K562 (cell line): Measurements from ENCODE around the gene SPTAN1. TPM values are rescaled to one million over a fixed set of nuclear protein-coding genes. Genes with fewer than 3 reads are reported as not detected.

Source experiments
- CHCHD3 ChIP-seq: fragments of 250-450 bp; sonication (Bioruptor Pico); IDR thresholded peaks from 2 replicates; pipeline ENCODE4 v2.1.2; 2022; ENCODE audit warnings: mild to moderate bottlenecking
- FOXP1 ChIP-seq: sonication (generic); formaldehyde crosslinking; IDR thresholded peaks from 2 replicates; pipeline ENCODE4 v1.8.0; 2022; ENCODE audit warnings: mild to moderate bottlenecking, missing genetic modification reagents
- KDM1A ChIP-seq, 2 experiments: fragments of 450-650 bp; IDR thresholded peaks; 2 replicates each; pipeline ENCODE4 v1.6.1; 2016; ENCODE audit warnings: mild to moderate bottlenecking in 2 of 2
- LARP7 ChIP-seq: fragments of 450-650 bp; IDR thresholded peaks from 2 replicates; pipeline ENCODE4 v1.6.1; 2016
- PPARD ChIP-seq: fragments of 250-450 bp; sonication (Bioruptor Pico); IDR thresholded peaks from 2 replicates; pipeline ENCODE4 v1.8.0; 2022; ENCODE audit warnings: inconsistent platforms, mild to moderate bottlenecking, moderate library complexity
- RUNX1 ChIP-seq: sonication (generic); IDR thresholded peaks from 2 replicates; pipeline ENCODE4 v1.6.1; 2016; ENCODE audit warnings: antibody characterized with exemption, low read depth
- TBP ChIP-seq: optimal IDR thresholded peaks from 2 replicates; pipeline ENCODE3; 2011; ENCODE audit warnings: low read depth, low read length, improper control_type of control experiment
- TEAD1 ChIP-seq, 2 experiments: fragments of 450-650 bp in 1 of 2; sonication (generic) in 1 of 2; formaldehyde crosslinking; IDR thresholded peaks; 2 replicates each; pipeline versions ENCODE4 v1.4.0 to v1.8.0; 2020 to 2022; ENCODE audit warnings: mild to moderate bottlenecking in 2 of 2, missing genetic modification reagents in 1 of 2
- VEZF1 ChIP-seq: fragments of 200-800 bp; sonication (Bioruptor generic); IDR thresholded peaks from 2 replicates; pipeline ENCODE4 v1.6.1; 2017; ENCODE audit warnings: missing genetic modification characterization, missing compliant biosample characterization
- XRCC3 ChIP-seq: fragments of 450-650 bp; IDR thresholded peaks from 2 replicates; pipeline ENCODE4 v1.6.1; 2017; ENCODE audit warnings: mild to moderate bottlenecking, moderate library complexity
- ZC3H4 ChIP-seq: sonication (generic); formaldehyde crosslinking; IDR thresholded peaks from 2 replicates; pipeline ENCODE4 v1.9.0; 2021; ENCODE audit warnings: missing genetic modification reagents, borderline replicate concordance
- ZFP30 ChIP-seq: fragments of 250-450 bp; sonication (Bioruptor Pico); IDR thresholded peaks from 2 replicates; pipeline ENCODE4 v1.8.0; 2022; ENCODE audit warnings: moderate library complexity, mild to moderate bottlenecking, inconsistent platforms, borderline replicate concordance
- ZNF507 ChIP-seq: conservative IDR thresholded peaks from 2 replicates; pipeline ENCODE4 v1.6.1; 2017; ENCODE audit warnings: missing genetic modification characterization, missing compliant biosample characterization
- ZNF518B ChIP-seq: fragments of 250-450 bp; sonication (Bioruptor Pico); IDR thresholded peaks from 2 replicates; pipeline ENCODE4 v1.5.0; 2021; ENCODE audit warnings: mild to moderate bottlenecking, moderate library complexity
- ZNF79 ChIP-seq: fragments of 250-450 bp; sonication (Bioruptor Pico); IDR thresholded peaks from 2 replicates; pipeline ENCODE4 v1.4.0; 2020; ENCODE audit warnings: low read depth, mild to moderate bottlenecking, moderate library complexity
- polyA plus RNA-seq, 8 experiments: library from polyadenylated mRNA; depleted of rRNA in 4 of 8; stranded (reverse) in 5 of 8; unstranded in 3 of 8; fragments of >200 nt; fragmentation: Nextera tagmentation in 2 of 8; fragmentation: Illumina TruSeq in 1 of 8; extraction: Ambion mirVana in 2 of 8; extraction: Trizol in 1 of 8; gene quantifications; 2 replicates each; pipeline versions ENCODE4 v1.2.1 to v1.2.3, GENCODE V29; 2011 to 2014; ENCODE audit warnings: inconsistent platforms in 1 of 8, missing spikeins in 1 of 8
- total RNA-seq, 7 experiments: library from RNA; depleted of rRNA in 6 of 7; stranded (reverse); fragments of >200 nt in 6 of 7; fragmentation: Illumina TruSeq in 2 of 7; extraction: Trizol in 2 of 7; gene quantifications; 2 replicates each; pipeline versions ENCODE4 v1.2.1 to v1.2.3, GENCODE V29; 2011 to 2021; ENCODE audit warnings: low replicate concordance in 1 of 7
- TF ChIP-seq, protein P1 (sequence below): sonication (generic); formaldehyde crosslinking; IDR thresholded peaks from 2 replicates; pipeline ENCODE4 v1.8.0; 2023; ENCODE audit warnings: mild to moderate bottlenecking, missing genetic modification reagents
- TF ChIP-seq, protein P2 (sequence below): fragments of 450-650 bp; IDR thresholded peaks from 2 replicates; pipeline ENCODE4 v1.6.1; 2016; ENCODE audit warnings: antibody characterized with exemption

The SPTAN1 gene
- total and polyA plus RNA-seq, 9 of the 15 experiments (the other 6 are each of a cell fraction or from before 2014, with no cell fraction given), result 1.5 to 13.5 (median 6.8) TPM

- TF ChIP-seq ZFP30 (CRISPR knock-in tag) (no peak), CHCHD3 (no peak), XRCC3 (no peak), ZNF507 (tag) (no peak), FOXP1 (CRISPR knock-in tag) (no peak), VEZF1 (CRISPR knock-in tag) (peak; percentile 85), RUNX1 (no peak), PPARD (CRISPR knock-in tag) (no peak), ZNF79 (CRISPR knock-in tag) (no peak), ZNF518B (CRISPR knock-in tag) (no peak), KDM1A (IDR thresholded peaks at IDR 0.05) (no peak), ZC3H4 (CRISPR knock-in tag) (no peak), TBP (peak; percentile 94), LARP7 (no peak), TEAD1 (CRISPR knock-in tag; IDR thresholded peaks at IDR 0.05) (no peak)
- TF ChIP-seq, protein P1, sequence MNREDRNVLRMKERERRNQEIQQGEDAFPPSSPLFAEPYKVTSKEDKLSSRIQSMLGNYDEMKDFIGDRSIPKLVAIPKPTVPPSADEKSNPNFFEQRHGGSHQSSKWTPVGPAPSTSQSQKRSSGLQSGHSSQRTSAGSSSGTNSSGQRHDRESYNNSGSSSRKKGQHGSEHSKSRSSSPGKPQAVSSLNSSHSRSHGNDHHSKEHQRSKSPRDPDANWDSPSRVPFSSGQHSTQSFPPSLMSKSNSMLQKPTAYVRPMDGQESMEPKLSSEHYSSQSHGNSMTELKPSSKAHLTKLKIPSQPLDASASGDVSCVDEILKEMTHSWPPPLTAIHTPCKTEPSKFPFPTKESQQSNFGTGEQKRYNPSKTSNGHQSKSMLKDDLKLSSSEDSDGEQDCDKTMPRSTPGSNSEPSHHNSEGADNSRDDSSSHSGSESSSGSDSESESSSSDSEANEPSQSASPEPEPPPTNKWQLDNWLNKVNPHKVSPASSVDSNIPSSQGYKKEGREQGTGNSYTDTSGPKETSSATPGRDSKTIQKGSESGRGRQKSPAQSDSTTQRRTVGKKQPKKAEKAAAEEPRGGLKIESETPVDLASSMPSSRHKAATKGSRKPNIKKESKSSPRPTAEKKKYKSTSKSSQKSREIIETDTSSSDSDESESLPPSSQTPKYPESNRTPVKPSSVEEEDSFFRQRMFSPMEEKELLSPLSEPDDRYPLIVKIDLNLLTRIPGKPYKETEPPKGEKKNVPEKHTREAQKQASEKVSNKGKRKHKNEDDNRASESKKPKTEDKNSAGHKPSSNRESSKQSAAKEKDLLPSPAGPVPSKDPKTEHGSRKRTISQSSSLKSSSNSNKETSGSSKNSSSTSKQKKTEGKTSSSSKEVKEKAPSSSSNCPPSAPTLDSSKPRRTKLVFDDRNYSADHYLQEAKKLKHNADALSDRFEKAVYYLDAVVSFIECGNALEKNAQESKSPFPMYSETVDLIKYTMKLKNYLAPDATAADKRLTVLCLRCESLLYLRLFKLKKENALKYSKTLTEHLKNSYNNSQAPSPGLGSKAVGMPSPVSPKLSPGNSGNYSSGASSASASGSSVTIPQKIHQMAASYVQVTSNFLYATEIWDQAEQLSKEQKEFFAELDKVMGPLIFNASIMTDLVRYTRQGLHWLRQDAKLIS (CRISPR knock-in tag), result 0 out of 2 replicates have a peak, but pooled peaks have one; percentile 32
- TF ChIP-seq, protein P2, sequence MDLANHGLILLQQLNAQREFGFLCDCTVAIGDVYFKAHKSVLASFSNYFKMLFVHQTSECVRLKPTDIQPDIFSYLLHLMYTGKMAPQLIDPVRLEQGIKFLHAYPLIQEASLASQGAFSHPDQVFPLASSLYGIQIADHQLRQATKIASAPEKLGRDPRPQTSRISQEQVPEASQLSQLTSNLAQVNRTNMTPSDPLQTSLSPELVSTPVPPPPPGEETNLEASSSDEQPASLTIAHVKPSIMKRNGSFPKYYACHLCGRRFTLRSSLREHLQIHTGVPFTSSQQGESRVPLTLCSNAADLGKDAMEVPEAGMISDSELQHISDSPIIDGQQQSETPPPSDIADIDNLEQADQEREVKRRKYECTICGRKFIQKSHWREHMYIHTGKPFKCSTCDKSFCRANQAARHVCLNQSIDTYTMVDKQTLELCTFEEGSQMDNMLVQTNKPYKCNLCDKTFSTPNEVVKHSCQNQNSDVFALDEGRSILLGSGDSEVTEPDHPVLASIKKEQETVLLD, result no peak
Measured at GRCh38 chr9:128552153-128552743, at the start of gene SPTAN1 (continued).
